ENCODE results near the gene MUS81. TPM values are rescaled to one million over a fixed set of nuclear protein-coding genes. Genes with fewer than 3 reads are reported as not detected.

Gene MUS81
- total and polyA plus RNA-seq, 2 experiments from 2014 or later, result 23.8 to 47.0 TPM

- no peaks in the 10 kb centered on the region for H3K36me3 ChIP-seq (replicated peaks; ENCODE audit: insufficient read depth, low read depth)
- 97% methylated on average over 15 of the region's 15 CpGs for WGBS (ENCODE audit: low lambda C conversion rate, missing lambda C conversion rate)
- H4K20me1 ChIP-seq (ENCODE audit: insufficient read depth, poor library complexity, severe bottlenecking), result peaks cover 38% of the 10 kb centered on the region
Observed at GRCh38 chr11:65855927-65856363, 4.3 kb upstream of the MUS81 start.

GRCh38 chr11:65856689-65857499 lies 3.3 kb upstream of the MUS81 start:
- H3K79me2 ChIP-seq, result peaks cover 50% of the 10 kb centered on the region
- 2% methylated on average over 50 of the region's 57 CpGs for WGBS (ENCODE audit: low lambda C conversion rate, missing lambda C conversion rate)

More at GRCh38 chr11:65855927-65856363, 4.3 kb upstream of the MUS81 start:
- peak; percentile 13 for DNase-seq (ENCODE audit: low spot score)
- Histone ChIP-seq H3K27ac (peak overlapping the region; percentile 99), H3K27me3 (no peaks in the 10 kb centered on the region), H3K9me3 (ENCODE audit: low read depth) (no peaks in the 10 kb centered on the region), H3K4me3 (peak overlapping the region; percentile 95), H3K9me2 (replicated peaks; ENCODE audit: insufficient read depth) (no peaks in the 10 kb centered on the region), H3K4me1 (ENCODE audit: insufficient read depth) (peaks cover 29% of the 10 kb centered on the region), H3K79me2 (peaks cover 41% of the 10 kb centered on the region), H3K4me2 (peak overlapping the region; percentile 92), H2AFZ (no peak overlapping the region)
- TF ChIP-seq EZH2 (IDR thresholded peaks at IDR 0.05; ENCODE audit: borderline replicate concordance) (no peak), EZH2phosphoT487 (IDR thresholded peaks at IDR 0.05; ENCODE audit: low read depth, severe bottlenecking, unreplicated experiment) (no peak), CTCF (IDR thresholded peaks at IDR 0.05; ENCODE audit: poor library complexity) (no peak)

GRCh38 chr11:65857500-65857852 lies 2.8 kb upstream of the MUS81 start:
- no peaks in the 10 kb centered on the region for H3K9me3 ChIP-seq (ENCODE audit: low read depth)
- H3K27me3 ChIP-seq, result no peaks in the 10 kb centered on the region
- peak overlapping the region; percentile 92 for H3K4me2 ChIP-seq
- no peaks in the 10 kb centered on the region for H3K9me2 ChIP-seq (replicated peaks; ENCODE audit: insufficient read depth)
- WGBS (ENCODE audit: low lambda C conversion rate, missing lambda C conversion rate), result 0% methylated on average over 10 of the region's 49 CpGs
- DNase-seq (ENCODE audit: low spot score), result no peak
- H3K4me3 ChIP-seq, result peak overlapping the region; percentile 95
- peaks cover 55% of the 10 kb centered on the region for H3K79me2 ChIP-seq
- peaks cover 38% of the 10 kb centered on the region for H3K4me1 ChIP-seq (ENCODE audit: insufficient read depth)
- H3K36me3 ChIP-seq (replicated peaks; ENCODE audit: insufficient read depth, low read depth), result no peaks in the 10 kb centered on the region
- H3K27ac ChIP-seq, result peak overlapping the region; percentile 99
- peak overlapping the region; percentile 26 for H2AFZ ChIP-seq
- TF ChIP-seq EZH2 (IDR thresholded peaks at IDR 0.05; ENCODE audit: borderline replicate concordance) (no peak), CTCF (IDR thresholded peaks at IDR 0.05; ENCODE audit: poor library complexity) (no peak), EZH2phosphoT487 (IDR thresholded peaks at IDR 0.05; ENCODE audit: low read depth, severe bottlenecking, unreplicated experiment) (no peak)
- peaks cover 38% of the 10 kb centered on the region for H4K20me1 ChIP-seq (ENCODE audit: insufficient read depth, poor library complexity, severe bottlenecking)

More at GRCh38 chr11:65856689-65857499, 3.3 kb upstream of the MUS81 start:
- Histone ChIP-seq H4K20me1 (ENCODE audit: insufficient read depth, poor library complexity, severe bottlenecking) (peaks cover 38% of the 10 kb centered on the region), H2AFZ (peak overlapping the region; percentile 26), H3K9me2 (replicated peaks; ENCODE audit: insufficient read depth) (no peaks in the 10 kb centered on the region), H3K9me3 (ENCODE audit: low read depth) (no peaks in the 10 kb centered on the region), H3K27ac (peak overlapping the region; percentile 99), H3K36me3 (replicated peaks; ENCODE audit: insufficient read depth, low read depth) (no peaks in the 10 kb centered on the region), H3K4me1 (ENCODE audit: insufficient read depth) (peaks cover 38% of the 10 kb centered on the region), H3K27me3 (no peaks in the 10 kb centered on the region), H3K4me3 (peak overlapping the region; percentile 95), H3K4me2 (peak overlapping the region; percentile 92)
- DNase-seq (ENCODE audit: low spot score), result peak; percentile 84
- TF ChIP-seq EZH2 (IDR thresholded peaks at IDR 0.05; ENCODE audit: borderline replicate concordance) (no peak), CTCF (IDR thresholded peaks at IDR 0.05; ENCODE audit: poor library complexity) (no peak), EZH2phosphoT487 (IDR thresholded peaks at IDR 0.05; ENCODE audit: low read depth, severe bottlenecking, unreplicated experiment) (no peak)
